HG03066 (cell line): ENCODE results near the gene ACAN.

Experiments
- ATAC-seq: cut with Tn5 transposase; IDR thresholded peaks from one replicate; pipeline ENCODE4 v1.9.1; 2021; ENCODE audit warnings: low read depth; ENCODE audit not compliant: unreplicated experiment

ACAN gene

DNA sequence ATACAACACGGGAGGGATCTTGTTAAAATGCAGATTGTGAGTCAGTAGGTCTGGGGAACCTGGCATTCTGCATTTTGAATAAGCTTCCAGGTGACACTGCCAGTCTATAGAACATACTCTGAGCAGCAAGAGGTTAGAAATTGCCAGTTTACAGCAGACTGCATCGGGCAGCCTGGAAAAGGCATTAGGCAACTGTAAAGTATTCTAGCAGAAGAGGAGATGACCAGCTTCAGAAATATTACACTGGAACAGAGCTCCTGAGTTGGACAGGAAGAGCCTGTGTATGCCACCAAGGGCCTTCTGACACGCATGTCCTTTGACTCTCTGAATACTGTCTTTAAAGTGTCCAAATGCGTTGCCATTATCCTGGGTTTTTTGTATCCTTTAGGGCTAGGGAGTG is 2.5 kb upstream of the ACAN start:
- ATAC-seq: no peak

DNA sequence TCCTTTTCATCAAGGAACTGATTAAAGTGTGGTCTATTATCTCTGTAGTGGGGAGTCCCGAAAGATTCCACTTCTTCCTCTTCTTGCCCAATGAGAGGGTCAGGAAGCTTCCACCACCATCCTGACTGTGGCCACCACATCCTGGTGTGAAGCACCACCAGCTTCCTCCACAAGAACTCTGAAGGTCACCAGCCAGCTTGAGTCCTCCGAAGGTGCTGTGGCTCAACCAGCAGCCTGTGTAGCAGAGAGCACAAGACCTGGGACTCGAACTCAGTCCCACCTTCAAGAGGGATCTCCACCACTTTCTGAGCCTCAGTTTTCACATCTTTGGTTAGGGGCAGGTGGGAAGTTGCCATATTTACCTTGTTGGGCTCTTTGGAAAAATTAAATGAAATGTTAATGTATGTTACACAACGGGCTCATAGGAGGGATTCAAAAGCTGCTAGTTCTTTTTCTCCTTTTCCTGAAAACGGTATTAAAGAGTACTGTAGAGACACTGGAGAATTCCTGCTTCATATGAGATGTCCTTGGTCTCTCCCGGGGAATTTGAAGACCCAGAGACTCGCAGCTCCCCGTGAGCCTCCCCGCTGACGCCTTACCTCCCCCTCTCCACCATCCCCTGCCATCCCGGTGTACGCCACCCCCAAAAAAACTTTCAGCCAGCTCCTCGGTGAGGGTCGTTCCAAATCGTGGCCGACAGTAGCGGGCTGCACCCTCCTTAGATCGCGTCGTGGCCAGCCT is 816 bp upstream of the ACAN start:
- ATAC-seq: no peak

- ATAC-seq: no peak
These were observed 320 bp upstream of the ACAN start for GRCh38 chr15:88802991-88803240.

GRCh38 chr15:88803920-88804247 is 648 bp downstream of the ACAN start:
- no peak for ATAC-seq

DNA sequence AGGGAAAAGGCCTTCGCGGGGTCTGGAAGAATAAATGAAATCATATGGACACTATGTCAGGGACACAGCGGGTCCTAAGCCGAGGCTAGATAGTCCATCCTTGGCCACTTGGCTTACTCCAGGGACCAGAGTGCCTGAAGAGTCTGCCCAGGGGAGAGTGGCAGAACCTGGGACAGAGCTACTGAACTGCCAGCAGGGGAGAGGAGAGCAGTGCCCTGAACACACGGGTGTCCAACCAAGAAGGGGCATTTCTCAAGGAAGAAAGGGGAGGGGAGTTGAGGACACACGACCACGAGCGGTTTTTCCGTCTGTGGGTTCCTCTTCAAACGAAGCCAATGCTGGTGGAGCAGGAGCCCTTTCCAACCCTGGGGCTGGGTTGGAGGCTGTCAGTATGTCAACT is 1.0 kb downstream of the ACAN start:
- no peak for ATAC-seq

DNA sequence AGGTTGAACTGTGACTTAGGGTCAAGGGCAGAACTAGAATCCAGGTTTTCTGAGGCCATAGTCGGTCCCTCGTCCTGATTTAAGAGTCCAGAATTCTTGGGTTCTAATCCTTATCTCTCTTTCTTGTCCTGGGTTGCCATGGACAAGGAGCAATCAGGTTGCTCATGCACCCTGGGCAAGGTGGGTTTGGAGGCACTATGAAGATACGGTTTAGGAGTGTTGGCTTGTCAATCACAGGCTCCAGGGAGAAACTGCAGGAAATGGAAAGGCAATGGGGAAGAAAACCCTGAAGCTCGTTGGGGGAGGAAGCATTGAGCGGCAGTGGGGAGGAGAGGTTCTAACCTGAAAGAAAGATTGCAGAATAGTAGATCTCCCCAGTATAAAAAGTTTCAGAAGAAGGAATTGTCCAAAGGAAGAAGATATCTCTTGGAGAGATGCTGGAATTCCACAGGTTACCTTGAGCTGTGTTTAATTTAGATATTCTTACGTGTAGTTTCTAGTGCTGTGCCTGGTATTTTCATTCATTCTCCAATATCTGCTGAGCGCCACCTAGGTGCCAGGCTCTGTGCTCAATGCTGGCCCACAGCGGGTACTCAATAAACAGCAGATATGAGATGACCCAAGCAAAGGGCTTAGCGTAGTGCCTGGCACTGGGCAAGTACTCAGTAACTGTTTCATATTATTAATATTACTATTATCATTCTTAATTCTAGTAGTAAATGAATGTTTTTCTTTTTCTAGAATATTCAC is 2.0 kb downstream of the ACAN start:
- ATAC-seq: no peak

- ATAC-seq: no peak
These were observed 7.2 kb downstream of the ACAN start for GRCh38 chr15:88810446-88810845.

DNA sequence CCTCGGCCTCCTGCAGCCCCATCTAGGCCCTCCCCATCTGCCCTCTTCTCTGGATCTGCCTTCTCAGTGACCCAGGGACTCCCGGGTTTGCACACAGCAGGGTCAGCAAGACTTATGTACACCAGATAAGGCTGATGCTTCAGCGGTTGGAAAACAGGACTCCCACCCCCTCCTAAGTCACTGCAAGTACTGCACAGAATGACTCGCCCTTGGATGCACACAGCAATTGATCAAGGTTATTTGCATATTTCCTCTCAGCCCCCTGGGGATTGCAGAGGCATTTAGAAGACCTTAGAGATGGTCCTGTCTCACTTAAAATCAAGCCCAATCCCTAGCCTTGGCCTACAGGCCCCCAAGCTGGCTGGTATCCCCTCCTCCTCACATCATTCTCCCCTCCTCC is 8.9 kb downstream of the ACAN start:
- no peak for ATAC-seq

- ATAC-seq: no peak
These were observed 10.7 kb downstream of the ACAN start for GRCh38 chr15:88813960-88814359.

DNA sequence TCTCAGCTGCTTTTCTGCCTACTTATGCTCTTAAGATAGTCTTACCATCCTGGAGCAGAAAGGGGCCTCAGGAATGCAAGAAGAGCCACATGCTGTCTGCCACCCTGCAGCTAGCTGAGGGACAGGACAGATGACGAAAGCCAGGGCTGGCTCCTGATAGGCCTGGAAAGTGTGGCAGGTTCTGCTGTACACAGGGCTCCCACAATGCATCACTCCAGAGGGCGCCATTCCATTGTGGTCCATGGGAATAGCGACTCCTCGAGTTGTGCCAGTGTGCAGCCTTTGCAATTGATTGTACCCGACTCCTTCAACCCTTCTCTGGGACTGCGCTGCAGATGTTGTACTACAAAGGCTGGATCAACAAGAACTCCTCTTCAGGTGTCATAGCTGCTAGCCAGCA is 11.2 kb downstream of the ACAN start:
- no peak for ATAC-seq

- ATAC-seq: no peak
These were observed 15.7 kb downstream of the ACAN start for GRCh38 chr15:88818920-88819319.

- ATAC-seq: no peak
These were observed 18.8 kb downstream of the ACAN start for GRCh38 chr15:88821993-88822392.

DNA sequence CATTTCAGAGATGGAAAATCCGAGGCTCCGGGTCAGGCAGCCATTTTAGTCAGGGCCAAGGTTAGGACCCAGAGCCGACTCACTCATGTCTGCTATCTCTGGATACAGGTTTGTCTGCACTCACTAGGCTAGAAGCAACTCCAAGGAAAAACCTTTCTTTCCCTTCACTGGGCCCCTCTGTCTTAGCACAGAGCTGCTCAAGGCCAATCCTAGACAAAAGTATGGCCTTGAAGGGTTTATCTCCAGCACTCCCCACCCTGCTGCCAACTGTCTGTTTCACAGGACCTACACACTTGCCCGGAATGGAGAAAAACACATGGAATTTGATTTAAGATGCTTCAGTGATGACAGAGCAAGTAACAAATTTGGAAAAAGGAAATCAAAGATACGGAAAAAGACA is 25.6 kb downstream of the ACAN start:
- no peak for ATAC-seq

DNA sequence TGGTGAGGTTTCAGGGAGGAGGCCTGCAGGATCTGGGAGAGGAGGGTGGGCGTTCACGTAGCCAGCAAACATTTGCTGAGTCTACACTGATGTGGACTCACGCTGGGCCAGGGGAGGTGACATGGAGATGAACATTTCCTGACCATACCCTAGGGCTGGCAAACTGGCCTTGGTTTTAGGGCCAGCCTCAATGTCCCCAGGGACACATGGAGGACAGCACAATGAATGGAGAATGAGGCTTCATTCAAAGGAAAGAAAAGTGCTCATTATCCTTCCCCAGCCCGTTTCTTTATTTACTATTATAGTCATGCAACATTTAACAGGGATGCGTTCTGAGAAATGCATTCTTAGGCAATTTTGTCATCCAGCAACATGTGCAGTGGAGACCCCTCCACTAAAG is 26.8 kb downstream of the ACAN start:
- ATAC-seq: no peak

GRCh38 chr15:88832820-88833730 is 29.8 kb downstream of the ACAN start:
- no peak for ATAC-seq

GRCh38 chr15:88833731-88834100 is 30.5 kb downstream of the ACAN start:
- no peak for ATAC-seq

DNA sequence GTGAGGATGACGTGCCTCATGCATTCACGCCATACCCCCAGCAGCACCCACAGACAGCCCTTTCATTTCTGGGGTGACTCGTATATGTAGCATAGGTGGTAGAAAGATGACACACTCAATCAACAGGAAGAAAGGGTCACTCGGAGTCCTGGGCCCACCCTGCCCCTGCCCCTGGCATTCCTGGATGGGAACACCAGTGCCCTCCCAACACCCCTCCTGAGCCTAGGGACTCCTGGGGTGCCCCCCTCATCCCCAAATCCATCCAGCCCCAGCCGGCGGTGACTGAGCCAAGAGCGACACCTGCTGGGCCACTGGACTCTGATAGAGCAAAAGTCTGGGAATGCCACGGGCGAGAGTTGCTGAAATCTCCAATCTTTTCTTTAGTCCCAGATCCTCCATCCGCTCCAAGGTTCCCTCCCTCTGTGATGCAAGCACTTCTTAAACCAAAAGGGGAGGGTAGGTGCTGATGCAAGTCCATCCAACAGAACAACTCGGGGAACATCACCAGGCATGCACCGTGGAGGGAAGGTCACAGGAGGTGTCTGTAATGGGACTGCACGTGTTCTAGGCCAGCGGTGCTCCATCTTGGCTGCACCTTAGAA is 31.1 kb downstream of the ACAN start:
- no peak for ATAC-seq

- ATAC-seq: no peak
These were observed 31.9 kb downstream of the ACAN start for GRCh38 chr15:88835119-88835518.

- no peak for ATAC-seq
These were observed 32.4 kb downstream of the ACAN start for GRCh38 chr15:88835646-88836045.

DNA sequence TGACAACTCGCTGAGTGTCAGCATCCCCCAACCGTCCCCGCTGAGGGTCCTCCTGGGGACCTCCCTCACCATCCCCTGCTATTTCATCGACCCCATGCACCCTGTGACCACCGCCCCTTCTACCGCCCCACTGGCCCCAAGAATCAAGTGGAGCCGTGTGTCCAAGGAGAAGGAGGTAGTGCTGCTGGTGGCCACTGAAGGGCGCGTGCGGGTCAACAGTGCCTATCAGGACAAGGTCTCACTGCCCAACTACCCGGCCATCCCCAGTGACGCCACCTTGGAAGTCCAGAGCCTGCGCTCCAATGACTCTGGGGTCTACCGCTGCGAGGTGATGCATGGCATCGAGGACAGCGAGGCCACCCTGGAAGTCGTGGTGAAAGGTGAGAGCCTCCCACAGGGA is 35.4 kb downstream of the ACAN start:
- no peak for ATAC-seq

DNA sequence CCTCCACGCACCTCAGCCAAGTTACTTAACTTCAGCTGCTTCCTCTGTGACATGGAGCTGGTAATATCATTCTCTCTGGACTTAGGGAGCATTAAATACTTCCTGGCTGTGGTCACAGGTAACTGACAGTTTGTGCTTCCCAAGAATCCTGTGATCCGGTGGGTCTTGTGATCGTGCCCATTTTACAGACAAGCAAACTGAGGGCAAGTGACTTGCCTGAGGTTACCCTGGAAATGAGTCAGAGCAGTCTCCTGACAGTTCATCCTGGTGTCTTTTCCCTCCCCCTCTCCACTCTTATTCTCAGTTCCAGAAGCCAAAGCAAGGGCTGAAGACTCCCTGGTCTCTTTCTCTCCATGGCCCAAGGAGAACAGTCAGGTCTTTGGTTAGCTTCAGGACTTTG is 35.9 kb downstream of the ACAN start:
- no peak for ATAC-seq
